ENCODE results near the gene ZNF536.

Gene ZNF536

GRCh38 chr19:30522341-30522740 is 150.2 kb downstream of the ZNF536 start:
- no peaks in the 10 kb centered on the region for H3K79me2 ChIP-seq (ENCODE audit: low read length)

DNA sequence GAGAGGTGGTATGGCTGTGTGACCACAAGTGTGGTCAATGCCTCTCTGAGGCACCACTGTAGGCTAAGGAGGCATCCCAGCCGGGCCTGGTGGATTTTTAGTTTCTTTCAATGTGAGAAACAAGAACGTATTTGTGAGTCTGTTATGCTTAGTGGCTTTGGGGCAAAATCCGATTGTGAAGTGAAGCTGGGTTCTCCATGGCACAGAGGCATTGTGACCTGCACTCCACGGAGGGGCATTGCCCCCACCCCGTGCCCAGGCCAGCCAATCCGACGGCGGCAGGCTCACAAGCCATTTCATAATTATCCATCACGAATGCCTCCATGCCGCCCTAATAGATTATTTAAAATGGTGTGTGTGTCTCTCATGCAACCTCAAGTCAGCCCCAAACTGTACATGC is 151.6 kb downstream of the ZNF536 start:
- Histone ChIP-seq H3K4me3 (ENCODE audit: low read length) (no peak overlapping the region), H3K9ac (ENCODE audit: low read length) (no peak overlapping the region)
- TF ChIP-seq EZH2phosphoT487 (IDR thresholded peaks at IDR 0.05; ENCODE audit: low read length) (no peak), EZH2 (optimal IDR thresholded peaks at IDR 0.05; ENCODE audit: low read depth, low read length) (no peak)
- TF ChIP-seq, protein P1, sequence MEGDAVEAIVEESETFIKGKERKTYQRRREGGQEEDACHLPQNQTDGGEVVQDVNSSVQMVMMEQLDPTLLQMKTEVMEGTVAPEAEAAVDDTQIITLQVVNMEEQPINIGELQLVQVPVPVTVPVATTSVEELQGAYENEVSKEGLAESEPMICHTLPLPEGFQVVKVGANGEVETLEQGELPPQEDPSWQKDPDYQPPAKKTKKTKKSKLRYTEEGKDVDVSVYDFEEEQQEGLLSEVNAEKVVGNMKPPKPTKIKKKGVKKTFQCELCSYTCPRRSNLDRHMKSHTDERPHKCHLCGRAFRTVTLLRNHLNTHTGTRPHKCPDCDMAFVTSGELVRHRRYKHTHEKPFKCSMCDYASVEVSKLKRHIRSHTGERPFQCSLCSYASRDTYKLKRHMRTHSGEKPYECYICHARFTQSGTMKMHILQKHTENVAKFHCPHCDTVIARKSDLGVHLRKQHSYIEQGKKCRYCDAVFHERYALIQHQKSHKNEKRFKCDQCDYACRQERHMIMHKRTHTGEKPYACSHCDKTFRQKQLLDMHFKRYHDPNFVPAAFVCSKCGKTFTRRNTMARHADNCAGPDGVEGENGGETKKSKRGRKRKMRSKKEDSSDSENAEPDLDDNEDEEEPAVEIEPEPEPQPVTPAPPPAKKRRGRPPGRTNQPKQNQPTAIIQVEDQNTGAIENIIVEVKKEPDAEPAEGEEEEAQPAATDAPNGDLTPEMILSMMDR (IDR thresholded peaks at IDR 0.05; ENCODE audit: low read length): no peak

More at GRCh38 chr19:30522341-30522740, 150.2 kb downstream of the ZNF536 start:
- no peaks in the 10 kb centered on the region for H4K20me1 ChIP-seq (ENCODE audit: insufficient read depth, low read length)
- H3F3A ChIP-seq (ENCODE audit: insufficient read depth, low read length): no peaks in the 10 kb centered on the region
- DNase-seq: no peak
- no peaks in the 10 kb centered on the region for H3K36me3 ChIP-seq (replicated peaks; ENCODE audit: insufficient read depth, low read length)
- H3K9me3 ChIP-seq (replicated peaks; ENCODE audit: insufficient read depth, low read length): no peaks in the 10 kb centered on the region
- no peak overlapping the region for H3K4me3 ChIP-seq (ENCODE audit: low read length)
- H3K9ac ChIP-seq (ENCODE audit: low read length): no peak overlapping the region
- TF ChIP-seq EZH2 (optimal IDR thresholded peaks at IDR 0.05; ENCODE audit: low read depth, low read length): no peak
- TF ChIP-seq EZH2phosphoT487 (IDR thresholded peaks at IDR 0.05; ENCODE audit: low read length): no peak
- TF ChIP-seq, protein P1 (IDR thresholded peaks at IDR 0.05; ENCODE audit: low read length): no peak
- H3K4me2 ChIP-seq (ENCODE audit: low read depth, low read length): no peak overlapping the region
- H2AFZ ChIP-seq (ENCODE audit: low read length): no peak overlapping the region
- no peaks in the 10 kb centered on the region for H3K4me1 ChIP-seq (ENCODE audit: low read length)
- no peaks in the 10 kb centered on the region for H3K9me2 ChIP-seq (replicated peaks; ENCODE audit: insufficient read depth, low read length)
- peaks cover 44% of the 10 kb centered on the region for H3K27me3 ChIP-seq (replicated peaks; ENCODE audit: insufficient read depth, low read length)
- H3K27ac ChIP-seq (ENCODE audit: low read length): no peak overlapping the region

GRCh38 chr19:30525383-30525782 is 153.2 kb downstream of the ZNF536 start:
- H3K36me3 ChIP-seq (replicated peaks; ENCODE audit: insufficient read depth, low read length): no peaks in the 10 kb centered on the region
- no peaks in the 10 kb centered on the region for H3K79me2 ChIP-seq (ENCODE audit: low read length)
- no peak overlapping the region for H3K27ac ChIP-seq (ENCODE audit: low read length)
- no peaks in the 10 kb centered on the region for H3K9me3 ChIP-seq (replicated peaks; ENCODE audit: insufficient read depth, low read length)
- no peak overlapping the region for H3K9ac ChIP-seq (ENCODE audit: low read length)
- H3K27me3 ChIP-seq (replicated peaks; ENCODE audit: insufficient read depth, low read length): peaks cover 63% of the 10 kb centered on the region
- H3K4me3 ChIP-seq (ENCODE audit: low read length): no peak overlapping the region
- no peak overlapping the region for H3K4me2 ChIP-seq (ENCODE audit: low read depth, low read length)
- no peaks in the 10 kb centered on the region for H3F3A ChIP-seq (ENCODE audit: insufficient read depth, low read length)
- H3K9me2 ChIP-seq (replicated peaks; ENCODE audit: insufficient read depth, low read length): no peaks in the 10 kb centered on the region
- no peaks in the 10 kb centered on the region for H4K20me1 ChIP-seq (ENCODE audit: insufficient read depth, low read length)
- H2AFZ ChIP-seq (ENCODE audit: low read length): no peak overlapping the region
- no peak for TF ChIP-seq EZH2 (optimal IDR thresholded peaks at IDR 0.05; ENCODE audit: low read depth, low read length)
- no peak for TF ChIP-seq EZH2phosphoT487 (IDR thresholded peaks at IDR 0.05; ENCODE audit: low read length)
- TF ChIP-seq, protein P1 (IDR thresholded peaks at IDR 0.05; ENCODE audit: low read length): no peak
- no peaks in the 10 kb centered on the region for H3K4me1 ChIP-seq (ENCODE audit: low read length)
- DNase-seq: no peak

More for the DNA sequence above, 151.6 kb downstream of the ZNF536 start:
- H3F3A ChIP-seq (ENCODE audit: insufficient read depth, low read length): no peaks in the 10 kb centered on the region
- no peak for DNase-seq
- no peak overlapping the region for H3K4me2 ChIP-seq (ENCODE audit: low read depth, low read length)
- no peaks in the 10 kb centered on the region for H3K9me3 ChIP-seq (replicated peaks; ENCODE audit: insufficient read depth, low read length)
- H3K27me3 ChIP-seq (replicated peaks; ENCODE audit: insufficient read depth, low read length): peaks cover 51% of the 10 kb centered on the region
- no peaks in the 10 kb centered on the region for H3K4me1 ChIP-seq (ENCODE audit: low read length)
- no peaks in the 10 kb centered on the region for H3K36me3 ChIP-seq (replicated peaks; ENCODE audit: insufficient read depth, low read length)
- no peaks in the 10 kb centered on the region for H3K9me2 ChIP-seq (replicated peaks; ENCODE audit: insufficient read depth, low read length)
- no peak overlapping the region for H3K27ac ChIP-seq (ENCODE audit: low read length)
- no peak overlapping the region for H2AFZ ChIP-seq (ENCODE audit: low read length)
- H3K79me2 ChIP-seq (ENCODE audit: low read length): no peaks in the 10 kb centered on the region
- H4K20me1 ChIP-seq (ENCODE audit: insufficient read depth, low read length): no peaks in the 10 kb centered on the region
